Progenitor cell of endocrine pancreas (in vitro differentiated cells): Measurements from ENCODE around the gene CLTC. TPM values are rescaled to one million over a fixed set of nuclear protein-coding genes. Genes with fewer than 3 reads are reported as not detected.

Experiments used
- DNase-seq: peaks from one replicate; pipeline ENCODE4 v3.0.0; 2021; ENCODE audit warnings: low spot score; ENCODE audit not compliant: unreplicated experiment
- H3K27ac Mint-ChIP-seq: 2 replicates; pipeline ENCODE4 v1.8.0; 2021; ENCODE audit warnings: mild to moderate bottlenecking, moderate library complexity, mixed read lengths
- H3K27me3 Mint-ChIP-seq: 2 replicates; pipeline ENCODE4 v1.8.0; 2021; ENCODE audit warnings: mixed read lengths
- H3K36me3 Mint-ChIP-seq: 2 replicates; pipeline ENCODE4 v1.8.0; 2022; ENCODE audit warnings: mixed read lengths; ENCODE audit not compliant: insufficient read depth
- H3K4me1 Mint-ChIP-seq: 2 replicates; pipeline ENCODE4 v1.8.0; 2021; ENCODE audit warnings: low read depth, mixed read lengths
- H3K4me3 Mint-ChIP-seq: 2 replicates; pipeline ENCODE4 v1.8.0; 2021; ENCODE audit warnings: low read depth, mild to moderate bottlenecking, moderate library complexity, mixed read lengths
- H3K9me3 Mint-ChIP-seq: 2 replicates; pipeline ENCODE4 v1.8.0; 2021; ENCODE audit warnings: low read depth, mixed read lengths
- total RNA-seq: library from RNA; stranded (reverse); gene quantifications from 2 replicates; pipeline ENCODE4 v1.2.1, GENCODE V29; 2021
- TF ChIP-seq, protein P1 (sequence below): fragments of 200-600 bp; sonication (generic); IDR thresholded peaks from one replicate; pipeline ENCODE4 v1.5.0; 2021; ENCODE audit warnings: antibody characterized with exemption, mild to moderate bottlenecking; ENCODE audit not compliant: unreplicated experiment

CLTC gene
- total RNA-seq, 1 donor from 2014 or later = 185 TPM

- Mint-ChIP-seq H3K27ac (peak overlapping the region; percentile 30), H3K36me3 (peaks cover 19% of the 10 kb centered on the region)
Observed at GRCh38 chr17:59699218-59699617, 79.5 kb downstream of the CLTC start.

GRCh38 chr17:59699786-59700185, 80.1 kb downstream of the CLTC start:
- TF ChIP-seq, protein P1, sequence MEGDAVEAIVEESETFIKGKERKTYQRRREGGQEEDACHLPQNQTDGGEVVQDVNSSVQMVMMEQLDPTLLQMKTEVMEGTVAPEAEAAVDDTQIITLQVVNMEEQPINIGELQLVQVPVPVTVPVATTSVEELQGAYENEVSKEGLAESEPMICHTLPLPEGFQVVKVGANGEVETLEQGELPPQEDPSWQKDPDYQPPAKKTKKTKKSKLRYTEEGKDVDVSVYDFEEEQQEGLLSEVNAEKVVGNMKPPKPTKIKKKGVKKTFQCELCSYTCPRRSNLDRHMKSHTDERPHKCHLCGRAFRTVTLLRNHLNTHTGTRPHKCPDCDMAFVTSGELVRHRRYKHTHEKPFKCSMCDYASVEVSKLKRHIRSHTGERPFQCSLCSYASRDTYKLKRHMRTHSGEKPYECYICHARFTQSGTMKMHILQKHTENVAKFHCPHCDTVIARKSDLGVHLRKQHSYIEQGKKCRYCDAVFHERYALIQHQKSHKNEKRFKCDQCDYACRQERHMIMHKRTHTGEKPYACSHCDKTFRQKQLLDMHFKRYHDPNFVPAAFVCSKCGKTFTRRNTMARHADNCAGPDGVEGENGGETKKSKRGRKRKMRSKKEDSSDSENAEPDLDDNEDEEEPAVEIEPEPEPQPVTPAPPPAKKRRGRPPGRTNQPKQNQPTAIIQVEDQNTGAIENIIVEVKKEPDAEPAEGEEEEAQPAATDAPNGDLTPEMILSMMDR = no peak
- DNase-seq = no peak
- Mint-ChIP-seq H3K4me3 (no peak overlapping the region), H3K27me3 (no peaks in the 10 kb centered on the region), H3K27ac (no peak overlapping the region), H3K36me3 (peaks cover 14% of the 10 kb centered on the region), H3K9me3 (no peaks in the 10 kb centered on the region), H3K4me1 (peaks cover 4% of the 10 kb centered on the region)

More at GRCh38 chr17:59699218-59699617, 79.5 kb downstream of the CLTC start:
- TF ChIP-seq, protein P1 = no peak
- H3K27me3 Mint-ChIP-seq = no peaks in the 10 kb centered on the region
- H3K4me3 Mint-ChIP-seq = no peak overlapping the region
- no peaks in the 10 kb centered on the region for H3K9me3 Mint-ChIP-seq
- peaks cover 4% of the 10 kb centered on the region for H3K4me1 Mint-ChIP-seq
- DNase-seq = no peak

DNA sequence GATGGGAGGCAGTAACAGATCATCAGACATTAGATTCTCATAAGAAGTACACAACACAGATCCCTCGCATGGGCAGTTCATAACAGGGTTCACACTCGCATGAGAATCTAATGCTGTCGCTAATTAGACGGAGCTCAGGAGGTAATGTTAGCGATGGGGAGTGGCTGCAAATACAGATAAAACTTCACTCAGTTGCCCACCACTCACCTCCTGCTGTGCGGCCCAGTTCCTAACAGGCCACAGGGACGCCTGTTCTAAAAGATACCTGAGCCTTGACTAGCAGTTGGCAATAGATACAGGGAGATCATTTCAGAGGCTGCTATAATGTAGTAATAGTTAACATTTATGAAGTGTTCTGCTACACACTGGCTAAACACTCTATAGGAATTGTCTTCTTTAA, 82.6 kb downstream of the CLTC start:
- Mint-ChIP-seq H3K9me3 (no peaks in the 10 kb centered on the region), H3K27me3 (no peaks in the 10 kb centered on the region), H3K27ac (peak overlapping the region; percentile 73), H3K4me1 (peaks cover 13% of the 10 kb centered on the region), H3K36me3 (peaks cover 12% of the 10 kb centered on the region), H3K4me3 (no peak overlapping the region)
- no peak for DNase-seq
- TF ChIP-seq, protein P1 = no peak

DNA sequence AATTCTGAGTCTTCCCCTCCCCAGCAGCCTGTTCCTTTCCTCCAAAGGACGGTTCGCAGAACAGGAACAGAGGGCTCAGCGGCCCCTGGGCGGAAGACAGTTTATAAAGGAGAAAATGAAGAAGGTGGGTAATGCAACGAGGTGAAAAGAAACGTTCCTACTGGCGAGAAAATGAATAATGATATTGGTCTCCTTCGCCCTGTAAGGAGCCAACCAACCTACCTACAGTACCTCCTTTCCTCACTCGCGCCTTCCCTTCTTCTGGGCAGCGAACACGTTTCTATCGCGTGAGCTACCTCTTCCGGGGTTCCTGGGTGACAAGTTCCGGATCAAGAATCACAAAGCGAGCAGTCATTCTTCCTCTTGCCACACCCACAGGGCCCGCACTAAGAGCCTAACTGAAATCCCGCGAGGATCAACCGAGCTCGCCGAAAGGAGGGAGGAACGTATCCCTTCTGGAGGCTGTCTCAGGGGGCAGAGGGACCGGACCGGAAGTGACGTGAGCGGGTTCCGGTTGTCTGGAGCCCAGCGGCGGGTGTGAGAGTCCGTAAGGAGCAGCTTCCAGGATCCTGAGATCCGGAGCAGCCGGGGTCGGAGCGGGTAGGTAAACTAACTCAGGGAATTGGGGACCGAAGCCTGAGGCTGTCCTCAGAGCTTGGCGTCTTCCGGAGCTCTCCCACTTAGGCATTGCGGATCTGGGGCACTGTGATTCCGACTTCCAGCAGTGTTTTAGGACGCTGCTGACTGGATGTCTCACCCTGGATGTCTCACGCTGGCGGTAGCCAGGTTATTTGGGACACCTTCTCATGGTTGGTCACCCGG, 87.7 kb downstream of the CLTC start, which contains the start of the genes PTRH2 and VMP1:
PTRH2 (minus strand) TSS at position 282 of the 822 bp plus-strand sequence. CDS start 9,452 bp downstream, outside the sequence.
VMP1 (plus strand) TSS at position 506 of the 822 bp plus-strand sequence. CDS start 23,793 bp downstream, outside the sequence.
- Mint-ChIP-seq H3K27ac (peak within 1 kb of the TSS; percentile 99), H3K36me3 (peaks cover 4% of the 10 kb centered on the region), H3K4me3 (peak within 1 kb of the TSS; percentile 98), H3K9me3 (no peaks in the 10 kb centered on the region), H3K4me1 (peaks cover 32% of the 10 kb centered on the region), H3K27me3 (no peaks in the 10 kb centered on the region)
- DNase-seq = peak; percentile 93
- TF ChIP-seq, protein P1 = no peak

DNA sequence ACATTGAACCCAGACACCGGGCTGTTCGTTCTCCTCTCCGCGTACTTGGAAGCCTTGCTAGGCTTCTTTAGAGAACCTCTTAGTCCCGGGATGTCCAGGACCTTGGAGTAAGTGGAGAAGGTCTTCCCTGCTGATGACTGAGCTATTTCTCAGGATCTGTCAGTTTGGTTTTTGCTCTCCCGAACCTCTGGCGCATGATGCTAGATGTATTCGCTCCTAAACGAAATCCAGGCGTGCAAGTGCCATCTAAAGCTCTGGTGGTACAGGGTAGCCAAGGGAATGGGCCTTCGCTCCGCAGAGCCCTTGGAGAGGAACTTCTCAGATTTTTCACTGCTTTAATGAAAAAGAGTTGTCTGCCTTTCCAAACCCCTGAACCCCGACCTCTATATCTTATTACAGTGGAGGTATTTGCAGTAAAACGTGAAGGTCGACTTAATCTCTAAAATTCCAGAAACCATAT, 88.3 kb downstream of the CLTC start:
- Mint-ChIP-seq H3K9me3 (no peaks in the 10 kb centered on the region), H3K4me3 (peak overlapping the region; percentile 98), H3K27ac (peak overlapping the region; percentile 99), H3K36me3 (peaks cover 4% of the 10 kb centered on the region), H3K4me1 (peaks cover 37% of the 10 kb centered on the region), H3K27me3 (no peaks in the 10 kb centered on the region)
- TF ChIP-seq, protein P1 = no peak
- DNase-seq = no peak
